Measurements from ENCODE around the gene SYT12.

Gene SYT12

DNA sequence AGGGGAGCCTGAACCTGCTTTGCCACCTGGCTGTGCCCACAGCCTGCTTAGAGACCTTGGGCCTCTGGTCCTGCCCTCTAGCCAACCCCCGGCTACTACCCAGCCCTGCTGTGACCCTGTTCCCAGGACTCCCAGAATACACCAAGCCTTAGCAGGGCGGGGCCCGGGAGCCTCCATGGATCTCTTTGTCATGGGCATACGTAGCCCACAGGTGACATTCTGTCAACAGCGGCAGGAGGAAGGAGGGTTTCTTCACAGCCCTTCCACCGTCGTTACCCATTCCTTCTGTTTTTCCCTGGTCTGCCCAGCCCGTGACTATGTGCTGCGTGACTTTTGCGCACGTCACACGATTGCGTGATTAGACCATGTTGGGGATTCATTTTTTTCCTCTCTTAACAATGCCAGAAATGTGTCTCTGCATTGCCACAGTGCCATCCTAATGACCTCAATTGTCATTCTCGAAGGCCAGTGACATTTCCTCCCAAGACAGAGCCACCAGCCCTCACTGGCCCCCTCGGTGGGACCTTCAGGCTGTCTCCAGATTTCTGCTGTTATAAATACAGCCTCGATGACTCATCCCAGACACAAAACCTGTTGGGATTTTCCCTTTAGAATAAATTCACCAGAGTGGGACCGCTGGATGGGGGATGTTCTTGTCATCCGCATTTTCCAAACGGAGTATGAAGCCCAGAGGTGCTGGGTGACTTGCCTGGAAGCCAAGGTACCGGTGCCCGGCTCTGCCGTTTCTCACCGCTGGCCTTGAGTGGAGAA, 9.0 kb downstream of the SYT12 start:
- DNase-seq: no peak

- DNase-seq: no peak
Measured at GRCh38 chr11:67032830-67033551, 10.1 kb downstream of the SYT12 start.

DNA sequence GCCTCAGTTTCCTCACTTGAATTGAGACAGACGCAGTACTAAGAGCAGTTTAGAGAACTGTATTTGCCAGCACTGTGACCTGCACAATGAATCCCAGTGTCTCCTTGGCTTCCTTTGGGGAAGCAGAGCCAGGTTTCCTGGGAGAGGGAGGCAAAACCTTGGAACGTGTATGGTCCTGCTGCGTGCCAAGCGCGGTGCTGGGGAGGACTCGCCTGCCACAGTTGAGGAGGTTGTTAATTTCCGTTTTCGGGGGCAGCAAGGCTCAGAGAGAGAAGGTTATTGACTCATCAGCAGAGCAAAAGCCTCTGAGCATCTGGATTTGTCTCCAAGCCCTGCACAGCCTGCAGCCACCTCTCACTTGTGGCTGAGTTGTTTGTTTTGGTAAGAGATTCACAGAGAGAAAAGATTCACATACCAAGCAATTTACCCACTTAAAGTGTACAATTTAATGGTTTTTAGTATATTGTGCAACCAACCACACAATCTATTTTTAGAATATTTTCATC, 10.8 kb downstream of the SYT12 start:
- DNase-seq: no peak

DNA sequence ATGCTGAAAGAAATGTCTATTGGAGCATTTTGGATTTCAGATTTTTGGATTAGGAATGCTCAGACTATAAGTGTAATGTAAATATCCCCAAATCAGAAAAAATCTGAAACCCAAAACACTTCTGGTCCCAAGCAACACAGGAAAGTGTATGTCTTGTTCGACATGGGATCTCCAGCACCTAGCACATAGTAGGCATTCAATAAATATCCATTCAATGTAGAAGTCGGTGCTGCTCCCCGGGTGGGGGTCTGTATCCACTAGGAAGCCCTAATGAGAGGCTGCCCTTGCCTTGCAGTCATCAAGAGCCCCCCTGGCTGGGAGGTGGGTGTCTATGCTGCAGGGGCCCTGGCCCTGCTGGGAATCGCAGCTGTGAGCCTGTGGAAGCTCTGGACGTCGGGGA, 11.4 kb downstream of the SYT12 start:
- no peak for DNase-seq

DNA sequence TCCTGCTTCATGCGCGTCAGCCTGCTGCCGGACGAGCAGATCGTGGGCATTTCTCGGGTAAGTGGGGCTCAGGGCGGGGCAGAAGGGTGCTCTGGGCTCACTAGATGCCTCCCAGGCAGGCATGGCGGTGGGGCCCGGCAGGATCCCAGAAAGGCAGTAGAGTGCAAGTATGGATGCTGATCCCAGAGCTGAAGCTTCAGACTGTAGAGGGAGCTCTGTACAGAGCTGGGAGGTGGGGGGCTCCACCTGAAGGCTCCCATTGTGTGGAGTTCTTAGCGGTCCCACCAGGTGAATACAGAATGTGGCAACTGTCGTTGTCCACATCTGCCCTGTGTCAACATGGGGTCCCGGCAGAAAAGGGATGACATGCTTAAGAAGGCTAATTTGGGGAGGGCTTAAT, 17.2 kb downstream of the SYT12 start:
- DNase-seq: no peak

DNA sequence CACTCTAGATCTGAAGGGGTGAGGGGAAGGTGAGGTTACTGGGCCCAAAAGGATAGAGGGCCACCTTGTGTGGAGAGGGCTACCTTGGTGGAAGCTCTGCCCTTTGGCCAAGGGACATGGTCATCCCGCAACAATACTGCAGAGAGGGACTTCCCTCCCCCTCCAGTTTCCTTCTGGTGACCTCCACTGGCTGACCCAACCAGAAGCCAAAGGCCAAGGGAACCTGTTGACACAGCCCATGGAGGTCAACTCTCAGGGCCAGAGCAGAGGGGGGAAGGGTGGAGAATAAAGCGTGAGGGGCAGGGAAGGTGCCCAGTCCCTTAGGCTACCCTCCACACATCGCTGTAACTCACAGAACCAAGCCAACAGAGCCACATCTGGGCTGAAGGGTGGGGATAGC, 18.7 kb downstream of the SYT12 start:
- DNase-seq: no peak

DNA sequence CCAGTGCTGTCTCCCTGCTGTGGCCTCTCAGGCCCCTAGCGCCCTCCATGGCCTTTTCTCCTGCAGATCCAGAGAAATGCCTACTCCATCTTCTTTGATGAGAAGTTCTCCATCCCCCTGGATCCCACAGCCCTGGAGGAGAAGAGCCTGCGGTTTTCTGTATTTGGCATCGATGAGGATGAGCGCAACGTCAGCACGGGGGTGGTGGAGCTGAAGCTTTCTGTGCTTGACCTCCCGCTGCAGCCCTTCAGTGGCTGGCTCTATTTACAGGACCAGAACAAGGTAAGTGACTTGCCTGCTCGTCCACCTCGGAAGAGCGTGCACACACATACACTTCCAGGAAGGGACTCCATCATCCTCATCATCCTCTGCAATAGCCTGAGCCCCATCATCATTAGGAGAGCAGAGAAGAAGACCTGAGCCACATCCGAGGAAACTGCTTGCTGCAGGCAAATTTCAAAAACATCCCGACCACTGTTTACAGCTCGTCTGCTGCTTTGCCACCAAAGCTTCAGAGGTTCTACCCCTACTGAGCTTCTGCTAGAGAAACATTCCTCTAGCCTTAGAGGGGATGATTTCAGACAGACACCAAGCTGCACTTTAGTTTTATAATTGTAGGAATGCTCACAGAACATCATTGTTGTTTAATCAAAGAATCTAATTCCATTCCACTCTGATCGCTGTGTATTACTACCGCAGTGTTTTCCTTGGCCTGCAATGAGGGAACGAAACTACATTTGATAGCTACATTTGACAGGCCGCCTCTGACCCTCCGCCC, 20.8 kb downstream of the SYT12 start:
- no peak for DNase-seq

- no peak for DNase-seq
Measured at GRCh38 chr11:67044496-67044895, 21.6 kb downstream of the SYT12 start.

DNA sequence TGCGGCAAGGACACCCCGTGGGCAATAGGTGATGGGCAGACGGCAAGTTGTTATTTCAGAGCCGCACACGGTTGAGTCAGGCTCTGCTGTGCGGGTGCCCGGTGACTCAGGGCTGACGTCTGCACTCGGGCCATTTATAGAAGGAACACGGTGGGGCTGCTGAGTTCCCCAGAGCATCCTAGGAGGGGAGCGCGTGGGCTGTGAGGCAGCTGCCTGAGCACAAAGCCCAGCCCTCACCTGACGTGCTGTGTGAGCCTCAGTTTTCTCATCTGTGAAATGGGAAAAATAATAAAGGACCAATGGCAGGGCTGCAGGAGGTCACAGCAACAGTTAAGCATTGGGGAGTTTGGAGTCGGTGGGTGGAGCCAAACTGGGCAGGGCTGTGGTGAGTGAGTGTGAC, 22.4 kb downstream of the SYT12 start:
- DNase-seq: no peak

DNA sequence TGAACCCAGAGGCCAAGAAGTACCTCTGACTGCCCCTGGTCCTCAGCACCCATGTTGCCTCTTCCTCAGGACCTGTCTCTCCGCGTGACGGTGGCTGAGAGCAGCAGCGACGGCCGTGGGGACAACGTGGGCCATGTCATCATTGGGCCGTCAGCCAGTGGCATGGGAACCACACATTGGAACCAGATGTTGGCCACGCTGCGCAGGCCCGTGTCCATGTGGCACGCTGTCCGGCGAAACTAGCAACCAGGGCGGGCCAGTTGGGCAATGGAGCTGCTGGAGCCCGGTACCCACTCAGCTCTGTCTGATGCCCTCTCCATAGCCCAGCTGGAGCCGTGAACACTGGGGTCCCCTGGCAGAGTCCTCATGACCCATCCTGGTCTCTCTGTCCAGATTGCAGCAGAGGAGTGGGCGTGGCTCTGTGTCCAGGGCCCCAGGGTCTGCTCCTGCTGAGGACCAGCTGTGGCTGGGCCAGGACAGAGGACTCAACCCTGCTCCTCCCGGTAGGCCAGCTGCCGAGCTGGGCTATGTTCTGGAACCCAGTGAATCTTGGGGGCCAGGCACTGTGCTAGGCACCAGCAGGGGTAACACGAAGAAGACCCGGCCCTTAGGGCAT, 25.7 kb downstream of the SYT12 start:
- no peak for DNase-seq

DNA sequence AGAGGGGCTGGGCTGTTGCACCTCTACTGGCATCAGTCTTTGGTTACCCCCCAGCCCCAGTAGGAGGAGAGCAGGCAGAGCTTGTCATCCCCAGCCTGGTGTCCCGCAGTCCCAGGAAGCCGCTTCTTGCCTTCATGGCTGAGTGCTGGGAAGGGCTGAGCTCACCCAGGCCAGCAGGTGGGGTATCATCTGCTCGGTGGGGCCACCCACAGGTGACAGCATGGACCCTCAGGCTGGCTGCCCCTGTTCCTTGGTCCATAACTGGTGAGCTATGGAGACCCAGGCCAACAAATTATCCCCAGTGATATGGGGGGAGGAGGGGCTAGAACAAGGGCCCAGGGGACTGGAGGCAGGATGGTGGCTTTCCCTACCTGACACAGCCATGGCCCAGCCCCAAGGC, 27.2 kb downstream of the SYT12 start:
- no peak for DNase-seq

GRCh38 chr11:67051180-67051893, 28.4 kb downstream of the SYT12 start:
- DNase-seq: no peak

GRCh38 chr11:67051945-67052488, 29.1 kb downstream of the SYT12 start:
- DNase-seq: no peak

- no peak for DNase-seq
Measured at GRCh38 chr11:67052891-67053290, 30.0 kb downstream of the SYT12 start.

DNA sequence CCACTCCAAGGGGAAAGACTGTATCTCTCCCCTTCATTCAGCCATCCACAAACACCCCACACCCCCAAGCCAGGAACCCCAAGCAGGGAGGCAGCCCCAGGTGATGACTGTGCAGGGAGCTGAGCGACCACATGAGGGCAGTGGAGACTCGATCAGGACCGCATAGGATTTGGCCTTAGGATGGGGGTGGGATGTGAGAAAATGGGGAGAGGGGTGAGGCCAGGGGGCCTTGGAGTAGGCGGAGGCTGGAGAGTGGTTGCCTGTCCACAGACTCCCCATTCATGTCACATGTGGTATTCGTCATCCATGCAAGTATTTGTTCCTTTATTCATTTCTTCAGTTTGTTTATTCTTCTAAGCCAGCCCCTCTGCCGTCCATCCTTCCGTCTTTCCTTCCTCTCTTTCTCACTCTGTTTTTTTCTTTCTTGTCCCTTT, 31.0 kb downstream of the SYT12 start:
- no peak for DNase-seq

DNA sequence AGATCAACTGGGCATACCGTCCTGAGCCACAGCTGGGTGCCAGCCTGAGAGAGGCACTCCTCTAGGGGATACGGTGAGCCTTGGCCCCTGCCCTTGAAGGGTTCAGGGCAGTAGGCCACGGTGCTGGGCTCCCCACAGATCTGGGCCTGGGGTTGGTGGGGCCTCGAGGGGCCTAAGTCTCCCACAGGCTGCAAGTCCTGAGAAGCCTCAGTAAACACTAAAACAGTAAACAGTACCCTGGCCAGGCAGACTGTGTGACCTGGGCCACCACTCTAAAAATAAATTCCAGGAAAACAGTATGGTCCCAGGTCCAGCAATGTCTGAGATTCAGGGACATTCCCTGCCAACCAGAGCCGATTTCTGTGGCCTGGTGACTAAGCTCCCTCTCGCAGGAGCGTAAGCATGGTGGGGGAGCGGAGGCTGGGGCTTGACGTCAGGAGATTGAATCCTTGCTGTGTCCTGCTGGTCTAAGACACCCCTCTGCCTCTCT, 31.5 kb downstream of the SYT12 start:
- DNase-seq: no peak

GRCh38 chr11:67054836-67055523, 32.0 kb downstream of the SYT12 start:
- no peak for DNase-seq

DNA sequence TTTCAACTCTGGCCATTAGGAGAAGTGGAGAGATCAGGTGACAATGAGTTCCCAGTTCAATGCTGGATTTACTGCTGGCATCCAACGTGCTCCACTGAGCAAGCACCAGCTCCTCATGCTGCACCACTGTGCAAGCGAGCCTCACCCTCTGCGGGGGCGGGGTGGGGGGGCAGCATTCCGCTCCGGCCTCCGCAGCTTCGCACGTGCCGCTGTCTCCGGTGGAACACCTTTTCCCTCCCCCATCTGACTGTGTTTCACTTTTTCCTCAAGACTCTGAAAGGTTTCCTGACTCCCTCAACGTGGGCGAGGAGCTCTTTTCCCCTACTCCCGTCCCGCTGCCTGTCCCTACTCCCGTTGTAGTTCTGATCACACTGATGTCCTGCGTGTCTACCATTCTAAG, 32.9 kb downstream of the SYT12 start:
- no peak for DNase-seq

DNA sequence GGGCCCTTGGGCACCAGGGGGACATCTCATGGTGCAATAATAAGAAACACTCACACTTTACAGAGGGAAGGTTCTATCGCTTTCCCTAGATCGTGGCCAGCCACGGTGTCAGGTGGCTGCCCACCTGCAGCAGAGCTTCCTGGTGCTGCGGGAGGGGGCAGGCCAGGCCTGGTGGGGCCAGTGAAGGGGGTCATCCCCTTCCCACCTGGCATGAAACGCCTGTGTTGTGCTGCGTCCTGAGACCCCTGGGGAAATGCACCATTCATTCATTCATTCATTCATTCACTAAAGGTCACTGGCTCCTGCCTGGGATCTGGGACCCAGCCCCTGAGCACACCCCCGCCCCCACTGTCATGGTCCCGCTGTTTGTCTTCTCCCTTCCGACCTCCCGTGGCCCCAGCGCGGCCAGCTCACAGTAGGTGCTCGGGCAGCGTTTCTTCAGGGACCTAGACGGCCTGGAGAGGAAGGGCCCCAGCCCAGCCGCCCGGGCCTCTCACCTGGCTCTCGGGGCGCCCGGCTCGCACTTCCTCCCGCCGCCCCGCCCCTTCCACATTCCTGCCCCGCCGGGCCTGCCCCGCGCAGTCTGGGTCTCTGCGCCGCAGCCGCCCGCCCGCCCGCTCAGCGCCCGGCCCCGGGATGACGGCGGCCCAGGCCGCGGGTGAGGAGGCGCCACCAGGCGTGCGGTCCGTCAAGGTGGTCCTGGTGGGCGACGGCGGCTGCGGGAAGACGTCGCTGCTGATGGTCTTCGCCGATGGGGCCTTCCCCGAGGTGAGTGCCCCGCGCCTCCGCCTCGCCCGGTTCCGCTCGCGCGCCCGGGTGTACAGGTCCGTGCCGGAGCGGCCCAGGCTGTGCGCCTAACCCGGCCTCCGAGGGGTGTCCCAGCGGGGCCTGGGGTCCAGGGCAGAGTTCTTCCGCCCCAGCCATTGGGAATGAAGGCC, 33.6 kb downstream of the SYT12 start, which contains the start of gene RHOD:
Gene RHOD, plus strand, starts transcription at position 581 of the 938 bp plus-strand sequence. Its CDS starts 56 bp downstream, at position 637.
- no peak for DNase-seq

- DNase-seq: no peak
Measured at GRCh38 chr11:67057205-67057672, 34.3 kb downstream of the SYT12 start.
